Smooth muscle cell of trachea (primary cell): Measurements from ENCODE around the gene UBE2D2. TPM values are rescaled to one million over a fixed set of nuclear protein-coding genes. Genes with fewer than 3 reads are reported as not detected.

ENCODE experiments used
- total RNA-seq: library from RNA; depleted of rRNA; stranded (reverse); fragments of >200 nt; gene quantifications from 2 replicates; pipeline ENCODE4 v1.2.1, GENCODE V29; 2014

Gene UBE2D2
- 50.0 and 61.2 TPM in 2 replicates for total RNA-seq

DNA sequence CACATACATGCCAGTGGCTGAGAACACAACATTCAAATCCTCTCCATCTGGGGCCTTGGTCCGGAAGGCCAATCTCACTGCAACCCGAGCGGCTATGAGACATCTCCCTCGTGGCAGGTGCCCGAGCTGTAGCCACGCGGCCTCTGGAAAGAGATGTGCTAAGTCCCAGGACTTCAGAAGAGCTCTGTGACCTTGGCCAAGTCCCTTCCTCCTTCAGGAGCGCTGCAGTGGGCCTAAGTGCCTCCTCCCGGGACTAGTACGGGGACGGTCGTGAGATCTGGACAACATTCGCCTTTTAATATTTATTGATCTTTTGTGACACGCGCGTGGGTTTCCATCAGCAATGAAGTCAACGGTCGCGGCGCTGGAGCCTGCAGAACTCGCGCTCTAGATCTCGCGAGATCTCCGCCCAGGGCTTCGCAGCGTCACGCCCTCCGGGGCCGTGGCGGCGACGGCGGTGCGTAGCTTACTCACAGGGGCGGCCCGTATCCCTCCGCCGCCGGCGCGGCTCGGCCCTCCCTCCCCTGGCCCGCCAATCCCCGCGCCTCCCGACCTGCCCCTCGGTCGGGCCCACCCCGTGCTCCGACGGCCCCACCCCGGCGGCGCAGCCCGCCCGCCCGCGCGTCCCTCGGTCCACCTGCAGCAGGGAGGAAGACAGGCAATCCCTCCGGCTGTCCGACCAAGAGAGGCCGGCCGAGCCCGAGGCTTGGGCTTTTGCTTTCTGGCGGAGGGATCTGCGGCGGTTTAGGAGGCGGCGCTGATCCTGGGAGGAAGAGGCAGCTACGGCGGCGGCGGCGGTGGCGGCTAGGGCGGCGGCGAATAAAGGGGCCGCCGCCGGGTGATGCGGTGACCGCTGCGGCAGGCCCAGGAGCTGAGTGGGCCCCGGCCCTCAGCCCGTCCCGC lies at the start of gene UBE2D2:
UBE2D2 (plus strand) TSS at position 588 of the 903 bp plus-strand sequence. CDS start 453 bp downstream, outside the sequence.

DNA sequence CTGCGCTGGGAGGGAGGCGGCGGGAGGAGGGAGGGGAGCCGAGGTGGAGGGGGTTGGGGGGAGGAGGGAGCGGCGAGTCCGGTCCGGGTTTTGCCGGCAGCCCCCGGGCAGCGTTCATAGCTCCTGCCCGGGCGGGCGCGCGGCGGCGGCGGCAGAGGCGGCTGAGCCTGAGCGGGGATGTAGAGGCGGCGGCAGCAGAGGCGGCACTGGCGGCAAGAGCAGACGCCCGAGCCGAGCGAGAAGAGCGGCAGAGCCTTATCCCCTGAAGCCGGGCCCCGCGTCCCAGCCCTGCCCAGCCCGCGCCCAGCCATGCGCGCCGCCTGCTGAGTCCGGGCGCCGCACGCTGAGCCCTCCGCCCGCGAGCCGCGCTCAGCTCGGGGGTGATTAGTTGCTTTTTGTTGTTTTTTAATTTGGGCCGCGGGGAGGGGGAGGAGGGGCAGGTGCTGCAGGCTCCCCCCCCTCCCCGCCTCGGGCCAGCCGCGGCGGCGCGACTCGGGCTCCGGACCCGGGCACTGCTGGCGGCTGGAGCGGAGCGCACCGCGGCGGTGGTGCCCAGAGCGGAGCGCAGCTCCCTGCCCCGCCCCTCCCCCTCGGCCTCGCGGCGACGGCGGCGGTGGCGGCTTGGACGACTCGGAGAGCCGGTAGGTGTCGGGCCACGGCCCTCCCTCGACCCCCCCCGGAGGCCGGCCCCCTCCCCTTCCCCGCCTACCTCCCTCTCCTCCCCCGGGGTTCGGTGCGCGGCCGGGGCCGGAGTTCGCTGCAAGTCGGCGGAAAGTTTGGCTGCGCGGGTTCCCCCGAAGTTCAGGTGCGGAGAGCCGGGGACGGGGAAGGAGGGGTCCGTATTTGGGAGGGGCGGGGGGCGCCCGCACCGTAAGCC lies 87.3 kb downstream of the UBE2D2 start, which contains the start of gene CXXC5:
CXXC5 (plus strand) TSS at position 145 of the 877 bp plus-strand sequence. CDS start 32,175 bp downstream, outside the sequence.

Other genes with a start within 250 kb of the UBE2D2 start
- 47.8 and 77.2 TPM in 2 replicates for gene PAIP2, start 219.5 kb upstream of the UBE2D2 start, total RNA-seq
- gene SLC23A1, start 178.0 kb upstream of the UBE2D2 start, total RNA-seq: 0.50 TPM in 1 of 2 replicates, not detected in the other
- gene MZB1, start 171.4 kb upstream of the UBE2D2 start, total RNA-seq: not detected in 2 replicates
- 1.2 and 2.6 TPM in 2 replicates for gene PROB1, start 166.2 kb upstream of the UBE2D2 start, total RNA-seq
- 2.5 and 10.9 TPM in 2 replicates for gene SPATA24, start 157.2 kb upstream of the UBE2D2 start, total RNA-seq
- gene DNAJC18, start 121.8 kb upstream of the UBE2D2 start, total RNA-seq: 10.9 and 12.4 TPM in 2 replicates
- 0.33 and 1.2 TPM in 2 replicates for gene ECSCR, start 98.6 kb upstream of the UBE2D2 start, total RNA-seq
- not detected in 2 replicates for gene SMIM33, start 90.3 kb upstream of the UBE2D2 start, total RNA-seq
- 58.9 and 67.6 TPM in 2 replicates for gene STING1, start 78.6 kb upstream of the UBE2D2 start, total RNA-seq
- 57.9 and 140 TPM in 2 replicates for gene CXXC5, start 87.0 kb downstream of the UBE2D2 start, total RNA-seq
- 0.17 TPM in 1 of 2 replicates, not detected in the other for gene PSD2, start 234.5 kb downstream of the UBE2D2 start, total RNA-seq